Measurements from ENCODE around the gene XRN2.

XRN2 gene

DNA sequence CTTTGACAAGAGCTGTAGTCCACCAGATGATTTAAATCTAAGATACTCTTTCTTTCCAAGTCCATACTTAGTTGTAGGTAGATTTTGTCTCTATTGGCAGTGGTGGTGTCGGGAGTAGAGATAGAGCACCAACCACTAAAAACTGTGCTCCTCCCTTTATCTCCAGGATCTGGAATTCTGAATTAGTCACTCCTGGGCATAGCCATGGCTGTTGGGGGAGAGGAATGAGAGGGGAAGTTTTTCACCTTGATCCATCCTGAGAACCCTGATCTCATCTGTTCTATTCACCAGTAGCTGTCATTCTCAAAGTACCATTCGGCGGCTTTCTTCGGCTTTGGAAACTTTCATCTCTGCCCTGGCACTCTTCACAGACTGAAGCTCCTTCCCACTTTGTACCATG lies 129.8 kb downstream of the XRN2 start:
- DNase-seq (ENCODE audit: low read depth), result no peak

DNA sequence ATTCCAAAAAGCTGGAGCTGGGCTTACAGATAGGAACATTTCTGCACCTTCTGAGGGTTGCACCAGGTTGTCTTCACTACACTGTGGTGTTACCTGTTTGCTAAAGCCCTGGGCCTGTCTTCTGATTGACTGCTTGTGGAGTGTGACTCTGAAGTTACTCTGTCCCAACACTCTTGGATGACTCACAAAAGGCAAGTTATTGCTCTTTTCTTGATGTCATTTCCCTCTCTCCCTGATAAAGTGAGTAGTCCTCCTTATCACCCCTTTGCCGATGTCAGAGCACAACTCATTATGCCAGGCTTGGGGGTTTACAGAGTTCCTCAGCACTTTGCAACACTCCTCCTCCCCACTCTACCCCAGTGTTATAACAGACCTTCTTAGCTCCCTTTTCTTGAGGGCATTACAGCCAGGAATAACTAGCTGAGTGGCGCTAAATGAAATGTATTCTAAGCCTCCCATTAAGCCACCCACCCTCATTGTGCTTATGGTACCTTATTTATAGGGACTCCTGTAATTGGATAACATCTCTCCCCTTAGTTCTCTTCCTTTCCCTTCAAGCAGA lies 130.3 kb downstream of the XRN2 start:
- DNase-seq (ENCODE audit: low read depth), result no peak

DNA sequence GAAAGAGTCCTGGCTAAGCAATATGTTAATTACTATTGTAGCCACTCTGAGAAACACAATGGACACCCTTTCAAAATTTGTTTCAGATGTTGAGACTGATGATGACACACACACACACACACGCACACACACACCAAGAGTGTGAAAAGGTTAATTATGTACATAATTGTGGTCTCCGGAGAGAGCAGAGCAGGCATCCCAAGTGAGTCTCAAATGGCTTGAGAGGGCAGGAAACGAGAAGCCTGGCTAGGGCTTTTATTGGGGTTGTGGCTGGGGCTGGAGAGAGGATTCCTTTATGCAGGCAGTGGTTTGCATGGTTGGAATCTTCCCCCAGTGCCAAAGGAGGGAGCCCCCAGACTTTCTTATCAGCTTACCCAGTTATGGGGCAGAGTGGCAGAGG lies 132.4 kb downstream of the XRN2 start:
- DNase-seq (ENCODE audit: low read depth), result no peak

DNA sequence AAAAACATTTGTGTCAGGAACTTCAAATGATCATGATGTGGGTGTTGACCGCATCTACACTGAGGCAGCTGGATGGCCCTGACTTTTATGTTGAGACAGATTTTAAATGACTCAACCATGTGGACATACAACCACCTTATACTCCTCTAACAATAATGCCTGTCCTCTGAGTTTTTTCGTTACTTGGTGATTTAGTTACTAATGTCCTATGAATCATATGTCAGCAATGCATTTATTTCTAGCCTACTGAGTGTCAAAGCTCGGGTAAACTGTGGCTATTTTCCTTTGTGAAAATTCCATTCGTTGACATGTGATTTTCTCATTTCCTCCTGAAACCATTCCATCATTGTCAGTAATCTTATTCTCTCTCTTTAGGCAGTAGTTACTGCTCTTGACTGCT lies 133.1 kb downstream of the XRN2 start:
- no peak for DNase-seq (ENCODE audit: low read depth)

DNA sequence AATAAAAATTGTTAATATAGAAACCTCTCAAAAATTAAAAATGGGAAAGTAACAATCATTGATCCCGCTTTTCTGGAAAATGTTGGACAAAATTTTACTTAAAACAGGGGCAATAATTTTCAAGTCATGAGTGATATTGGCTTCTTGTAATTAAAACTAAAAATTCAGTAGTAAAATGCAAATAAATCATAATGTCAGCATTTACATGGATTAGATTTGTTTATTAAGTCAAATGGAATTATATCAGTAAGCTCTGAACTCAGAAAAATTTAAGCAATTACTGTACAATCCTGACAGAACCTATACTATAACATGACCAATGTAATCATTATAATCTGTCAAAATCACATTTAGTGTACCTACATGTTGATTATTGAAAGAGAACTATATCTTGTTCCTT lies 134.1 kb downstream of the XRN2 start:
- no peak for DNase-seq (ENCODE audit: low read depth)

DNA sequence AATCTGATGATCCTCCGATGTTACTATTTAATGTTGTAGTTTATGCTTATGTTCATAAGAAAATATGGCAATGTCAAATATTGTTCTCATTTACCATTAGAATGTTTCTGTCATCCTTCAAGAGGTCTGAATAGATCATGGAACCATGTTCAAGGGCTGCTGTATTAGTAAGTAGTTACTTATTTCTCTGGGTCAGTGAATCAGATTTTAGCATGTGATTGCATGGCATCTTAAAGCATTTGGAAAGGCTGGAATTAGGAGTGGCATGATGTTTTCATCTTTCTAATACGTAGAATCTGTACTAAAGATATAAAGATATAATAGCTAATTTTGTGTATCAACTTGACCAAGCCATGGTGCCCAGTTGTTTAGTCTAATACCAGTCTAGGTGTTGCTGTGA lies 134.7 kb downstream of the XRN2 start:
- no peak for DNase-seq (ENCODE audit: low read depth)

All from activated gamma-delta T cell treated with anti-CD3 and anti-CD28 coated beads, Interleukin-2, amount 50 U/mL, for 16 hours (primary cell).